Left hindlimb (tissue), 1 donor: ENCODE measurements around the gene PCCA.
"Not testable (repeated sequence)": the region's sequence is repeated elsewhere in the genome, so short reads cannot be mapped to it uniquely, and the experiment has no call there.

Experiments used
- DNase-seq: peaks from one replicate; pipeline ENCODE4 v3.0.0-alpha.2; 2018

The PCCA gene

DNA sequence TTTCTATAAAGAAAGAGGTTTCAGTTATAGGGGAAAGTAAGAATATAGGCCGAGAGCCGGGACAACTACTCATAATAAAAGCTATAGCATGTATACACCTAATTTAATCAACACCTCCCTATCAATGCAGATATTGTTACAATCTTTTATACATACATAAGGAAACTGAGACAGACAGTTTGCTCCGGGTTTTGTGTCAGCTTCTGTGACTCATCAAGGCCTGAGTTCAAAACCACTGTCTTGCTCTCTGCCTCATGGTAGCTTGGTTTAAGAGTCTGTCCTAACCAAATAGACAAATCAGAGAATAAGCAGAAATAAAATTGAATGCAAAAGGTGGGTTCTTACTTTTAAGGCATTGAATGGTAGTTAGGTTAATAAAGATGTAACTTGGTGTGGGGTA, 276.8 kb downstream of the PCCA start:
- DNase-seq, result no peak

DNA sequence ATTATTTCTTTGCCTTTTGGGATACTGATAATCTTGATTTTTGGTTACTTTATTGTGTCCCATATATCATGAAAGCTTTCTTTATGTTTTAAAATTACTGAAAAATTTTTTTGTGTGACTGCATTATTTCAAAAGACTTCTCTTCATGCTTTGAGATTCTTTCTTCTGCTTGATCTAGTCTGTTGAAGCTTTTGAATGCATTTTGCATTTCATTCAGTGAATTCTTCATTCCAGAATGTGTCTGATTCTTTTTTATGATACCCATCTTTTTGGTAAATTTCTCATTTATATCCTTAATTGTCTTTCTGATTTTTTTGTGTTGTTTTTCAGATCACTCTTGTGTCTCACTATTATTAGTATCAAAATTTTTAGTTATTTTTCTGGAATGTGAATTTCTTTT, 289.6 kb downstream of the PCCA start:
- no peak for DNase-seq

DNA sequence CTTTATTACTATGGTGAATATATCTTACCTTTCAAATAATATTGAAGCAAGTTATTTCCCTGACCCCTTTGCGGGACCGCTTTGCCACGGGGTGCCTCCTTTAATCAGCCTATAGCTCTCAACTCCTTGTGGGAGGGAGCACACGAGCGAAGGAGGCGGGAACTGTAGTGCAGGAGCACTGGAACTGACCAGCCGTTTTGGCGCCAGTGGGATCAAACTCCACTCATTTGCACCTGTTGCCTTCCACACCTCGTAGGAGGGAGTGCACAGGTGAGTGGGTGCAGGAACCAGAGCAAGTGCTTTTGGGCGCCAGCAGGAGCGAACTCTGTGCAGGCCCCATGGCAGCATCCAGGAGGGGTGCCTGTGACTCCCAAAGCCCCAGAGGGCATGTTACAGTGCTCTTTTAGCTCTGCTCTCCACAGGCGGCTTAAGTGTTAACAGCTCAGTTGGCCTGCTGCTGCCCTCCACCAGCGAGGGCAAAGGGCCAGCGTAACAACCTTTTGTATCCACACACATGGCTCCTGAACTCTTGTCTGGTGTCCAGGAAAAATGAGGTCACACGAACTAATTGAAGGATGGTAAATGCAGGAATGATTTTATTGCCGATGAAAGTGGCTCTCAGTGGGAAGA, 292.8 kb downstream of the PCCA start:
- DNase-seq, result no peak

DNA sequence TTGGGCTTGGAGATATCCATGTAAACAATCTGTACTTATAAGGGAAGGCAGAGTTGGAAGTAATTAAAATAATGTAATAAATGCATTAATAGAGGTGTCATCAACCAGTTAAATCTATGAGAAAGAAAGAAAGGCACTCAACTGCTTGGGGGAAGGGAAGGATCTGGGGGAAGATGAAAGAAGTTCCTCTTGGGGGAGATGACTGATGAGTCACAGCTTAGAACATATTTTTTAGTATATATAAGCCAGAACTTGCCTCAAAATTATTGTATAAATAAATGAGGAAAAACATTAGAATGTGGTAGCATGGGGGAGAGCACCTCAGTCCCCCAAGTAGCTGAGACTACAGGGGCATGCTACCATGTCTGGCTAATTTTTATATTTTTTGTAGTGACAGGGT, 293.9 kb downstream of the PCCA start:
- DNase-seq, result no peak

- DNase-seq, result no peak
These were observed 298.5 kb downstream of the PCCA start for GRCh38 chr13:100387416-100387815.

DNA sequence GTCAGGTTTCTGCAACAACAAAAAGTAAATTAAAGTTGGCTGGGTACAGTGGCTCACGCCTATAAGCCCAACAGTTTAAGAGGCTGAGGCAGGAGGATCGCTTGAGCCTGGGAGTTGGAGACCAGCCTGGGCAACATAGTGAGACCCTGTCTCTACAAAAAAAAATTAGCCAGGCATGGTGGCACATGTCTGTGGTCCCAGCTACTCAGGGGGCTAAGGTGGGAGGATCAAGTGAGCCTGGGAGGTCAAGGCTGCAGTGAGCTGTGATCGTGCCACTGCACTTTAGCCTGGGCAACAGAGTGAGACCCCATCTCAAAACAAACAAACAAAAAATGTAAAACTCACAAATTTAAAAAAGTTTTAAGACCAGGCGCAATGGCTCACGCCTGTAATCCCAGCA, 299.3 kb downstream of the PCCA start:
- DNase-seq, result not testable (repeated sequence)

- no peak for DNase-seq
These were observed 300.0 kb downstream of the PCCA start for GRCh38 chr13:100388923-100389322.

GRCh38 chr13:100389617-100390016, 300.7 kb downstream of the PCCA start:
- no peak for DNase-seq

GRCh38 chr13:100392709-100393630, 304.1 kb downstream of the PCCA start:
- DNase-seq, result peak; percentile 46

- DNase-seq, result no peak
These were observed 305.3 kb downstream of the PCCA start for GRCh38 chr13:100394005-100394695.

- no peak for DNase-seq
These were observed 306.9 kb downstream of the PCCA start for GRCh38 chr13:100395698-100396373.

DNA sequence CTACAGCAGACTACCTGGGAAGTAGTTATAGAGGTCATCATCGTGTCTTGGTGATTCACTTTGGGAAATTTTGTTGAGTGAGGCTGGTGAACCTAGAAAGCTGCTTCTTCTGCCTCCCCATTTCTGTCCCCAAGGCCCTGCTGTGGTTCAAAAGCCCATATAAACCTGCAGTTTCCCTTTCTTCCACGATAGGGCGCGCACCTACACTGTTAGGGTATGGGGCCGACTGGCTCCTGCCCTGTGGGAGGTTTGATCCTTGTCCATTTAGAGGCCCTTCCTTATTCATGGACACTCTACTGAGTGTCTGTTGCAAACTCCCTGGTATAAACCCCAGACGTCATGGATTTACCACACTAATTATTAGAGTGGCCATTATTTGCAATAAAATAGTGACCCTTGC, 307.9 kb downstream of the PCCA start:
- no peak for DNase-seq

DNA sequence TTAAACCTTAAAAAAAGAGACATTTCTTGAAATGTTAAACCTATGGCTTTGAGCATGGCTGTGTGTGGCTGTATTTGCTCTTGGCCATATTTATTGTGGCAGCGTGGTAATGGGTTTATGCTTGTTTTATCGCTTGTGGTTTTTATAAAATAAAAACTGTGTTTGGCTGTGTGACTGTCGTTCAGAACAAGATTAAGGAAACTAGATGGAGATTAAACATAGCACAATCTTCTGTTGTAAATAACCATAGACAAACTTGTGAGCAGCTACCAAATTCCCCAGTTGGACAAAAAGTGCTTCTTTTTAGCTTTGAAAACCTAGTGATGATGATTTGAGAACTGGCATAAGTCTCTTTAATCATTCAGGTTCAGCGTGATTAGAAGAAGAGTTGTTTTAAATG, 308.7 kb downstream of the PCCA start:
- DNase-seq, result no peak

GRCh38 chr13:100398360-100398759, 309.5 kb downstream of the PCCA start:
- no peak for DNase-seq

GRCh38 chr13:100399455-100399854, 310.6 kb downstream of the PCCA start:
- DNase-seq, result no peak

DNA sequence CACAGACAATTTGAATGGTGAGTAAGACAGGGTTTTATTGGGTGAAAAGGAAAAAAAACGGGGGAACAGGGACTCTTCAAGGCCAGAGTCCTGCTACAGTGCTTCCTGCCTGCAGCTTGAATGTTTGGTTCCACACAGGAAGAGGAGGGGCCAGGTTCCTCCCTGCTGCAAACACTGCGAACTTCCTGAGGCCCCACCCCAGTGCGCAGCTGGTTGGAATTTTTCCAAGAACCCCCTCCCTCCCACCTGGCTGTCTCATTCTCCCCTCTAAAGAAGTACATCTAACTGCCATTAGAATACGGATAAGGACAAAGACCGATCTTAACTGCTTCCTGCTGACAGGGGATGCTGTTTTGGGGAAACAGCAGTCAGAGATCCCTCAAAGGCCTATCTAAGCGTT, 314.8 kb downstream of the PCCA start:
- no peak for DNase-seq

DNA sequence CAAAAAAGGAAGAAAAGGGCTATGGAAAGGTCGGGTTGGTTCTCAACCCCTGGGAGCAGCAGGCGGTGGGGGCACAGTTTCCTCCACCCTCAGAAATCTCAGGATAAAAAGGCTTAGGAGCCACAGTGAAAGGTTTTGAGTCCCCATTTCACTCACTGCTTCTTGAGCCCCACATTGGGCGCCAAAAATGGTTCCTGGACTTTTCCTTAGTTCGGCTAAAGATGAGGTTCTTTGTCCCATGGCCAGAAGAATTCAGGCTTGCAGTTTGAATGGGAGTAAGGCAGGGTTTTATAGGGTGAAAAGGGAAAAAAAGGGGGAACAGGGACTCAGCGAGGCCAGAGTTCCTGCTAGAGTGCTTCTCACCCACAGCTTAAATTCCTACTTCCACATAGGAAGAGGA, 320.2 kb downstream of the PCCA start:
- DNase-seq, result no peak

GRCh38 chr13:100423375-100423774, 334.5 kb downstream of the PCCA start:
- DNase-seq, result no peak

DNA sequence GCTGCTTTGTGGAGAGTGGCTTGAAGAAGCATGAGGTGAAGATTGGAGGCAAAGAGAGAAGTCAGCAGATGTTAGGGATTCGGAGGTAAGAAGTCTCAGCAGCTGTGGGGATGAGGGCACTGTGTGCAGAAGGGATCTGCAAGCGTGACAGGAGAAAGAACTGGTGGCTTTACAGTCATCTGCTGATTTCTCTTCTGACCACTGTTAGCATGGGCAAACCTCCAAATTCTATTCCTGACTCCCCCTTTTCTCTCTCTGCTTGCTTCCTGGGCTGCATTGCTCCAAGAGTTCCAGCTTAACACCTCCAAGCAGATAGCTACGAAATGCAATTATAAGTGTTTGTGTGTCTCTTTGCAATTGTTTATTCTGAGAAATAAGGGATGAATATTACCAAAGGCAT, 340.1 kb downstream of the PCCA start:
- no peak for DNase-seq

DNA sequence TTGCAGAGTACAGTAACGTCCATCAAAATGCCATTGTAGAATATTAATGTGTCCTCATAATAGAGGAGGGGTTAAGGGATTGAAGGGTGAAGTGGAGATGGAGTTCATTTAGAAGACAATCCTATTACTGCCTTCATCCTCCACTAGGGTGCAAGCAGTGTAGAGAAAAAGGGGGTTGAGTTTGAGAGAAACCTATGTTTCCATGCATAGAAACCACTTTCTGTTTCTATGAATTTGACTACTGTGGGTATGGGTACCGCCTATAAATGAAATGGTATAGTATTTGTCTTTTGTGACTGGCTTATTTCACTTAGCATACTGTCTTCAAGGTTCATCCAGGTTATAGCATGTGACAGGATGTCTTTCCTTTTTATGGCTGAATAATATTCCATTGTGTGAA, 343.7 kb downstream of the PCCA start:
- no peak for DNase-seq

GRCh38 chr13:100433475-100433874, 344.6 kb downstream of the PCCA start:
- DNase-seq, result no peak

DNA sequence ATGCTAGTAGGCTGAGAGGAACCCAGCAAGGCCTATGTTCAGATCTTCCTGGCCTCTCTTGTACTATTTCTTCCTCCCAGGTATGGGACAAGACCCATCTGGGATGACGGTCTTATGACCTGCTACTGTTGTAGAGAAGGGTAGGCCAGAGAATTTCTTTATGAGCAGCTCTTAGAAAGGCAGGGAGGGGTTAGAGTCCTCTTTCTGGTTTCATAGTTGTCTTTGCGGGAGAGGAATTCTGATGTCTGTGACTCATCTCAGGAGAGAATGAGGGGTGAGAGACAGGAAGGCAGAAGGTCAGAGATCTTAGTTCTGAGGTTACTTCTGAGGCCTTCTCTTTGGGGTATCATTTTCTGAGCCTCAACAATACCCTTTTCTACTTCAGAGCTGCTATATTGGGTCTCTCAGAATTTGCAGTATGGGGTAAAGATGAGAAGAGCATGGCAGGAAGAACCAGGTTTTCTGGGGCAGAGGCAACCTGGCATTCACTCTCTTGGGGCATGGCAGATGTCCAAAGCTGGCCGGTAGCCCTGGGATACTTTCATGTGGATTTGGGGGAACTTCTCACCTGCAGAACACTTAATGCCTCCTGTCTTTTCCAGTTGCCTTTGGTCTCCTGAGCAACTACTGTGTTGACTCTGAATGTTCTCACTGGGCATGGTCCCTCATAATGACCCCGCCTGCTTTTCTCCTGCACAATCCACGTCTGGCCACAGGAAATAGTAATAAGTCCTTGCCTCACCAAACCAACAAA, 345.3 kb downstream of the PCCA start:
- DNase-seq, result no peak

- no peak for DNase-seq
These were observed 347.2 kb downstream of the PCCA start for GRCh38 chr13:100436099-100436498.
